MM.1S (cell line): Measurements from ENCODE around the gene FLNC.

ENCODE experiments used
- DNase-seq: peaks from one replicate; pipeline ENCODE4 v3.0.0-alpha.2; 2015
- H2AFZ ChIP-seq: fragments of 300-600 bp; sonication (generic); 2 replicates; pipeline ENCODE4 v1.6.0; 2016; ENCODE audit warnings: antibody characterized with exemption, low read length
- H3F3A ChIP-seq: fragments of 300-600 bp; sonication (generic); 2 replicates; pipeline ENCODE4 v1.6.1; 2016; ENCODE audit warnings: mild to moderate bottlenecking, antibody characterized with exemption, low read length, moderate library complexity, mixed read lengths; ENCODE audit not compliant: insufficient read depth
- H3K27ac ChIP-seq: fragments of 300-600 bp; sonication (generic); 2 replicates; pipeline ENCODE4 v1.5.1; 2016; ENCODE audit warnings: mild to moderate bottlenecking, low read length
- H3K27me3 ChIP-seq: fragments of 300-600 bp; sonication (generic); replicated peaks from 2 replicates; pipeline ENCODE4 v1.6.0; 2016; ENCODE audit warnings: low read length; ENCODE audit not compliant: insufficient read depth
- H3K36me3 ChIP-seq: fragments of 300-600 bp; sonication (generic); replicated peaks from 2 replicates; pipeline ENCODE4 v1.6.1; 2016; ENCODE audit warnings: mild to moderate bottlenecking, low read length, mixed read lengths; ENCODE audit not compliant: insufficient read depth
- H3K4me1 ChIP-seq: fragments of 300-600 bp; sonication (generic); 2 replicates; pipeline ENCODE4 v1.6.1; 2016; ENCODE audit warnings: low read length, mixed read lengths
- H3K4me2 ChIP-seq: fragments of 300-600 bp; sonication (generic); 2 replicates; pipeline ENCODE4 v1.6.0; 2016; ENCODE audit warnings: low read depth, low read length
- H3K4me3 ChIP-seq: fragments of 300-600 bp; sonication (generic); 2 replicates; pipeline ENCODE4 v1.5.1; 2016; ENCODE audit warnings: low read length, mixed read lengths
- H3K79me2 ChIP-seq: fragments of 300-600 bp; sonication (generic); 2 replicates; pipeline ENCODE4 v1.6.1; 2016; ENCODE audit warnings: mixed run types, low read length, mixed read lengths
- H3K9ac ChIP-seq: fragments of 300-600 bp; sonication (generic); 2 replicates; pipeline ENCODE4 v1.6.1; 2016; ENCODE audit warnings: low read length, mixed read lengths
- H3K9me2 ChIP-seq: fragments of 300-600 bp; sonication (generic); replicated peaks from 2 replicates; pipeline ENCODE4 v1.6.1; 2016; ENCODE audit warnings: mild to moderate bottlenecking, low read length, mixed read lengths; ENCODE audit not compliant: insufficient read depth
- H3K9me3 ChIP-seq: fragments of 300-600 bp; sonication (generic); replicated peaks from 2 replicates; pipeline ENCODE4 v1.6.1; 2016; ENCODE audit warnings: mild to moderate bottlenecking, low read length, mixed read lengths; ENCODE audit not compliant: insufficient read depth
- H4K20me1 ChIP-seq: fragments of 300-600 bp; sonication (generic); 2 replicates; pipeline ENCODE4 v1.6.1; 2016; ENCODE audit warnings: mild to moderate bottlenecking, low read length, moderate library complexity, mixed read lengths; ENCODE audit not compliant: insufficient read depth
- EZH2 ChIP-seq: fragments of 300-600 bp; sonication (generic); optimal IDR thresholded peaks from 2 replicates; pipeline ENCODE3; 2017; ENCODE audit warnings: low read depth, mild to moderate bottlenecking, antibody characterized with exemption, low read length, mixed read lengths
- EZH2phosphoT487 ChIP-seq: fragments of 300-600 bp; sonication (generic); IDR thresholded peaks from 2 replicates; pipeline ENCODE4 v1.6.1; 2018; ENCODE audit warnings: antibody characterized with exemption, low read length
- TF ChIP-seq, protein P1 (sequence below): fragments of 300-600 bp; sonication (generic); IDR thresholded peaks from 2 replicates; pipeline ENCODE4 v1.5.1; 2016; ENCODE audit warnings: antibody characterized with exemption, low read length, mixed read lengths

Gene FLNC

DNA sequence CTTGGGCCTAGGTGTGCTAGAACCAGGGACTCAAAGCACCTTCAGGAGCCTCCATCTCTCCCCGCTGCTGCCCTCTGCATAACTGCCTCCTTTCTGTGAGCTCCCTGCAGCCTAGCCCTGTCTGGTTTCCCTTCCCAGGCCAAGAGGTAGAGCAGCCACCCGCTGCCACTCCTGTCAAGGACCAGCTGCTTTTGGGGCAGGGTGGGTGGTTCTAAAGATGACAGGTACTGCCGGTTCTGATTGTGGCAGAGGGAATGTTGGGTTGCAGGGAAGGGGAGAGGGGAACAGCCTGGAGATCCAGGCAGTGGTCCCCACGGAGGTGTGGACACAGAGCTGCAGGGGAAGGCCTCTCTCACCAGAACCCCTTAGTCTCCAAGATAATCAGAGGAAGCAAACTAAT lies 3.7 kb upstream of the FLNC start:
- Histone ChIP-seq H3K79me2 (no peaks in the 10 kb centered on the region), H3K4me2 (no peak overlapping the region), H3F3A (no peaks in the 10 kb centered on the region), H3K36me3 (no peaks in the 10 kb centered on the region), H2AFZ (no peak overlapping the region), H3K9me3 (no peaks in the 10 kb centered on the region), H3K27me3 (peaks cover 20% of the 10 kb centered on the region), H3K4me1 (no peaks in the 10 kb centered on the region; the same call in 1 of the 2 replicates), H3K9me2 (no peaks in the 10 kb centered on the region), H3K4me3 (no peak overlapping the region), H3K9ac (no peak overlapping the region), H3K27ac (no peak overlapping the region), H4K20me1 (no peaks in the 10 kb centered on the region)
- DNase-seq: no peak
- TF ChIP-seq, protein P1, sequence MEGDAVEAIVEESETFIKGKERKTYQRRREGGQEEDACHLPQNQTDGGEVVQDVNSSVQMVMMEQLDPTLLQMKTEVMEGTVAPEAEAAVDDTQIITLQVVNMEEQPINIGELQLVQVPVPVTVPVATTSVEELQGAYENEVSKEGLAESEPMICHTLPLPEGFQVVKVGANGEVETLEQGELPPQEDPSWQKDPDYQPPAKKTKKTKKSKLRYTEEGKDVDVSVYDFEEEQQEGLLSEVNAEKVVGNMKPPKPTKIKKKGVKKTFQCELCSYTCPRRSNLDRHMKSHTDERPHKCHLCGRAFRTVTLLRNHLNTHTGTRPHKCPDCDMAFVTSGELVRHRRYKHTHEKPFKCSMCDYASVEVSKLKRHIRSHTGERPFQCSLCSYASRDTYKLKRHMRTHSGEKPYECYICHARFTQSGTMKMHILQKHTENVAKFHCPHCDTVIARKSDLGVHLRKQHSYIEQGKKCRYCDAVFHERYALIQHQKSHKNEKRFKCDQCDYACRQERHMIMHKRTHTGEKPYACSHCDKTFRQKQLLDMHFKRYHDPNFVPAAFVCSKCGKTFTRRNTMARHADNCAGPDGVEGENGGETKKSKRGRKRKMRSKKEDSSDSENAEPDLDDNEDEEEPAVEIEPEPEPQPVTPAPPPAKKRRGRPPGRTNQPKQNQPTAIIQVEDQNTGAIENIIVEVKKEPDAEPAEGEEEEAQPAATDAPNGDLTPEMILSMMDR: no peak
- TF ChIP-seq EZH2phosphoT487: no peak
- no peak for TF ChIP-seq EZH2

DNA sequence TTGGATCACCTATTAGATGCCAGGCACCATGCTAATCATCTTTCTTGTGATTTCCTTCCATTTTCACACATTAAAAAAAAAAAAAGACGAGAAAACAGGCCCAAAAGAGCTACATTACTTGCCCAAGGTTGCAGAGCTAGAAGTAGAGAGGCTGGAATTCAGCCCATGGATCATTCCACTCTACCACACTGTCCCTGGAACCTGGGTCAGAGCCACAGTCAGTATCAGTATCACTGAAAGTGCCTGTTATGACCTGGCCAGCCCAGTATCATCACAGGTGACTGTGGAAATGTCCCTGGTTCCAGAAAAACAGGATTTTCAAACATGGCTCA lies 3.3 kb upstream of the FLNC start:
- no peak for DNase-seq
- Histone ChIP-seq H3K4me3 (no peak overlapping the region), H3K9me3 (no peaks in the 10 kb centered on the region), H3K9ac (no peak overlapping the region), H3K4me2 (no peak overlapping the region), H3K79me2 (no peaks in the 10 kb centered on the region), H3K36me3 (no peaks in the 10 kb centered on the region), H3K27me3 (peaks cover 24% of the 10 kb centered on the region), H2AFZ (no peak overlapping the region), H3K27ac (no peak overlapping the region), H4K20me1 (no peaks in the 10 kb centered on the region), H3K9me2 (no peaks in the 10 kb centered on the region), H3K4me1 (no peaks in the 10 kb centered on the region; the same call in 1 of the 2 replicates), H3F3A (no peaks in the 10 kb centered on the region)
- TF ChIP-seq EZH2phosphoT487 (no peak), EZH2 (no peak)
- TF ChIP-seq, protein P1: no peak

DNA sequence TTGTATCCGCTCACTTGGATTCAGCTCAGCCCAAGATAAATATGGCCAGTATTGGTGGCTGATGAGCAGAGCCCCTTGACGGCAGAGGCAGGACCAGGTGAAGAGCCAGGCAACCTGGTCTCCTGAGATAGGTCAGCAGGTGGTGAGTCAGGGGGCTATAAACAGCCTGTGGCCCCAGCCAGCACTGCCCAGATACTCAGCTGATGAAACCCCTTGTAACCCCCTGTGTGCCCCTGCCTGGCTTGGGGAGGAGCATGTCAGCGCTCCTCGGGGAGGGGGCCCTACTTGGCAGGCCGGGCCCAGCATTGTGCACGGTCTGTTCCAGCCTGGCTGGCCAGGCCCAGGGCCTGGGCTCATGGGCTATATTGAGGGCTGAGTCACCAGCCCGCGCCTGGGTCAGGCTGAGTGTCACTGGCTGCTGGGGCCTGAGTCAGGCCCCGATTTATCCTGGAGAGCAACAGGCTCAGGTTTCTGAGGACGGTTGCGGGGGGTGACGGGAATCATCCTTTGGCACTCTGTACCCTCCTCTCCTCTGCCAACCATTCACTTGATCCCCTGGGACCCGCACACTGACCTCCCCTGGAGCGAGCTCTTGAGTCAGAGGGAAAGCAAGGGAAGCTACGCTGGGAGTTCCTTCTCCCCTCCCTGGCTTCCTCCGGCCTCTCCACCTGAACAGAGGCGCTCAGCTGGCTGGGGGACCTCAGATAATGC lies 2.8 kb upstream of the FLNC start:
- Histone ChIP-seq H4K20me1 (no peaks in the 10 kb centered on the region), H3K4me3 (no peak overlapping the region), H3F3A (no peaks in the 10 kb centered on the region), H3K27me3 (peaks cover 26% of the 10 kb centered on the region), H3K9me2 (no peaks in the 10 kb centered on the region), H3K27ac (no peak overlapping the region), H3K4me2 (no peak overlapping the region), H2AFZ (no peak overlapping the region), H3K4me1 (no peaks in the 10 kb centered on the region; the same call in 1 of the 2 replicates), H3K9ac (no peak overlapping the region), H3K36me3 (no peaks in the 10 kb centered on the region), H3K79me2 (no peaks in the 10 kb centered on the region), H3K9me3 (no peaks in the 10 kb centered on the region)
- TF ChIP-seq EZH2phosphoT487 (no peak), EZH2 (no peak)
- TF ChIP-seq, protein P1: no peak
- no peak for DNase-seq
